Stimulated activated CD8-positive, alpha-beta memory T cell treated with anti-CD3 and anti-CD28 coated beads, Interleukin-7, amount 100 ng/mL, for 24 hours (primary cell): ENCODE measurements around the gene ADAM12.
"Not testable (repeated sequence)": the region's sequence is repeated elsewhere in the genome, so short reads cannot be mapped to it uniquely, and the experiment has no call there.

Source experiments
- DNase-seq: peaks from one replicate; pipeline ENCODE4 v3.0.0-alpha.2; 2020; ENCODE audit warnings: low read depth

The ADAM12 gene

GRCh38 chr10:126373972-126374371 is 14.3 kb downstream of the ADAM12 start:
- DNase-seq: no peak

GRCh38 chr10:126373147-126373546 is 15.1 kb downstream of the ADAM12 start:
- DNase-seq: no peak

GRCh38 chr10:126372396-126372795 is 15.9 kb downstream of the ADAM12 start:
- no peak for DNase-seq

- DNase-seq: no peak
Measured at GRCh38 chr10:126369125-126369710, 19.1 kb downstream of the ADAM12 start.

GRCh38 chr10:126357169-126357568 is 31.1 kb downstream of the ADAM12 start:
- DNase-seq: no peak

- DNase-seq: no peak
Measured at GRCh38 chr10:126353666-126354065, 34.6 kb downstream of the ADAM12 start.

GRCh38 chr10:126352453-126352852 is 35.8 kb downstream of the ADAM12 start:
- no peak for DNase-seq

- DNase-seq: no peak
Measured at GRCh38 chr10:126351021-126351420, 37.3 kb downstream of the ADAM12 start.

GRCh38 chr10:126350216-126350992 is 37.9 kb downstream of the ADAM12 start:
- DNase-seq: no peak

GRCh38 chr10:126349676-126350075 is 38.6 kb downstream of the ADAM12 start:
- DNase-seq: no peak

- no peak for DNase-seq
Measured at GRCh38 chr10:126349101-126349500, 39.2 kb downstream of the ADAM12 start.

- DNase-seq: not testable (repeated sequence)
Measured at GRCh38 chr10:126343496-126343895, 44.8 kb downstream of the ADAM12 start.

GRCh38 chr10:126342680-126343079 is 45.6 kb downstream of the ADAM12 start:
- no peak for DNase-seq

- DNase-seq: no peak
Measured at GRCh38 chr10:126341491-126341890, 46.8 kb downstream of the ADAM12 start.

- DNase-seq: no peak
Measured at GRCh38 chr10:126337251-126337810, 50.9 kb downstream of the ADAM12 start.

- no peak for DNase-seq
Measured at GRCh38 chr10:126336801-126337200, 51.5 kb downstream of the ADAM12 start.

GRCh38 chr10:126334272-126334671 is 54.0 kb downstream of the ADAM12 start:
- no peak for DNase-seq

- no peak for DNase-seq
Measured at GRCh38 chr10:126332576-126332975, 55.7 kb downstream of the ADAM12 start.

- no peak for DNase-seq
Measured at GRCh38 chr10:126331101-126331500, 57.2 kb downstream of the ADAM12 start.

GRCh38 chr10:126324826-126325225 is 63.5 kb downstream of the ADAM12 start:
- no peak for DNase-seq

GRCh38 chr10:126321440-126321839 is 66.8 kb downstream of the ADAM12 start:
- no peak for DNase-seq

GRCh38 chr10:126317751-126318150 is 70.5 kb downstream of the ADAM12 start:
- no peak for DNase-seq

- DNase-seq: no peak
Measured at GRCh38 chr10:126315494-126316177, 72.6 kb downstream of the ADAM12 start.
